Measurements from ENCODE around the gene PRRT1B. TPM values are rescaled to one million over a fixed set of nuclear protein-coding genes. Genes with fewer than 3 reads are reported as not detected.

Gene PRRT1B
- total and polyA plus RNA-seq, 9 of the 15 experiments (the other 6 are each of a cell fraction or from before 2014, with no cell fraction given) = not detected

GRCh38 chr9:131543141-131543540 is 2.2 kb upstream of the PRRT1B start (continued):
- no peak for TF ChIP-seq ZNF133 (CRISPR knock-in tag; IDR thresholded peaks at IDR 0.05)
- no peak for TF ChIP-seq SREBF1 (IDR thresholded peaks at IDR 0.05; ENCODE audit: borderline replicate concordance, low read depth, low read length)
- TF ChIP-seq ESRRB (CRISPR knock-in tag; IDR thresholded peaks at IDR 0.05; ENCODE audit: borderline replicate concordance) = no peak
- TF ChIP-seq HDAC1 (IDR thresholded peaks at IDR 0.05) = peak in 1 of 2 experiments; percentile 88; a peak in 2 of 4 replicates
- no peak for TF ChIP-seq POLR2G (IDR thresholded peaks at IDR 0.05; ENCODE audit: low read depth, low read length)
- no peak for TF ChIP-seq FOSL1 (tag; conservative IDR thresholded peaks at IDR 0.05)
- peak; percentile 67; the same call in 1 of the 2 replicates for TF ChIP-seq CBX1 (IDR thresholded peaks at IDR 0.05; ENCODE audit: low read depth)
- 0 out of 2 replicates have a peak, but pooled peaks have one; percentile 23 for TF ChIP-seq ZEB2 (IDR thresholded peaks at IDR 0.05)
- TF ChIP-seq ZMIZ1 (IDR thresholded peaks at IDR 0.05; ENCODE audit: low read depth in 2 of 2, low read length in 2 of 2) = no peak
- TF ChIP-seq ELK1 (CRISPR knock-in tag; IDR thresholded peaks at IDR 0.05) = no peak
- no peak for TF ChIP-seq E2F6 (IDR thresholded peaks at IDR 0.05; ENCODE audit: borderline replicate concordance in 1 of 2, extremely low read depth in 1 of 2, insufficient read depth in 1 of 2, insufficient read length in 1 of 2, low read depth in 1 of 2, low read length in 1 of 2, poor library complexity in 1 of 2, severe bottlenecking in 1 of 2)
- no peak; the same call in 1 of the 2 replicates for TF ChIP-seq ZNF384 (IDR thresholded peaks at IDR 0.05; ENCODE audit: low read depth, low read length)
- no peak for TF ChIP-seq HCFC1 (IDR thresholded peaks at IDR 0.05; ENCODE audit: low read depth, low read length)
- TF ChIP-seq DPF2 (IDR thresholded peaks at IDR 0.05) = 0 out of 2 replicates have a peak, but pooled peaks have one; percentile 36
- peak; percentile 90 for TF ChIP-seq CBX5 (IDR thresholded peaks at IDR 0.05; ENCODE audit: borderline replicate concordance, low read depth)
- TF ChIP-seq RBFOX2 (IDR thresholded peaks at IDR 0.05; ENCODE audit: low read depth, low read length) = no peak
- TF ChIP-seq ZFX (CRISPR knock-in tag; IDR thresholded peaks at IDR 0.05) = no peak
- TF ChIP-seq ARHGAP35 (IDR thresholded peaks at IDR 0.05; ENCODE audit: partially characterized antibody) = no peak
- TF ChIP-seq ETV6 (IDR thresholded peaks at IDR 0.05; ENCODE audit: borderline replicate concordance in 1 of 2, low read depth in 2 of 2, low read length in 1 of 2) = no peak
- no peak for TF ChIP-seq ETV6 (CRISPR knock-in tag; IDR thresholded peaks at IDR 0.05; ENCODE audit: borderline replicate concordance)
- TF ChIP-seq NBN (IDR thresholded peaks at IDR 0.05; ENCODE audit: low read depth) = no peak
- TF ChIP-seq ARID3A (IDR thresholded peaks at IDR 0.05; ENCODE audit: borderline replicate concordance, low read depth, low read length) = no peak
- no peak for TF ChIP-seq C11orf30 (IDR thresholded peaks at IDR 0.05; ENCODE audit: low read depth)
